ENCODE results near the gene VDR.

DNA sequence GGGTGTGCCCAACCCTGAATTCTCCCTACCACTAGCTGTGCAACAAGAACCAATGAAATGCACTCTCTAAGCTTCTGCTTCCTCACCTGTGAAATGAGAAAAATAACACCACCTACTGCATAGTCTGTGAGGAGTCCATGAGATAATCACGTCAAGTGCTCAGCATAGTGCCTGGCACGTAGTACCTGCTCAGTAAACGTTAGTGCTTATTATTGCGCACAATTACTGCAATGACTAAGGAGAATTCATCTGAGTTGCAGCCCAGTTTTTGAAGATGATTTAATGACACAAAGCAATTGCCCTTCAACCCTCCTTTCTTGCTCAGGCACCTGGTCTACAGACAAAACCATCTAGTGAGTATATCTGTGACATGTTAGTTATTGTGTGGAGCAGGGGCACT lies 8.8 kb downstream of the VDR start:
- no peak for TF ChIP-seq CTCF (IDR thresholded peaks at IDR 0.05)
- TF ChIP-seq EZH2 (IDR thresholded peaks at IDR 0.05; ENCODE audit: borderline replicate concordance, insufficient read depth, low read depth, low read length, poor library complexity, severe bottlenecking): no peak
